Astrocyte of the hippocampus (primary cell): ENCODE measurements around the gene LARGE1.

ENCODE experiments used
- DNase-seq: peaks from one replicate; pipeline ENCODE4 v3.0.0; 2011; ENCODE audit warnings: low read depth, low spot score

LARGE1 gene

GRCh38 chr22:33564683-33565082 lies 355.6 kb downstream of the LARGE1 start:
- DNase-seq: no peak

GRCh38 chr22:33563220-33563964 lies 356.9 kb downstream of the LARGE1 start:
- DNase-seq: no peak

- DNase-seq: no peak
Observed at GRCh38 chr22:33562501-33562900, 357.8 kb downstream of the LARGE1 start.

GRCh38 chr22:33561149-33561807 lies 359.0 kb downstream of the LARGE1 start:
- DNase-seq: no peak

- no peak for DNase-seq
Observed at GRCh38 chr22:33557836-33558235, 362.4 kb downstream of the LARGE1 start.

- no peak for DNase-seq
Observed at GRCh38 chr22:33555814-33556522, 364.3 kb downstream of the LARGE1 start.

- no peak for DNase-seq
Observed at GRCh38 chr22:33553493-33553892, 366.8 kb downstream of the LARGE1 start.

- peak; percentile 24 for DNase-seq
Observed at GRCh38 chr22:33544707-33545106, 375.6 kb downstream of the LARGE1 start.

GRCh38 chr22:33542722-33543121 lies 377.6 kb downstream of the LARGE1 start:
- no peak for DNase-seq

- DNase-seq: no peak
Observed at GRCh38 chr22:33542153-33542552, 378.1 kb downstream of the LARGE1 start.

GRCh38 chr22:33539902-33540751 lies 380.1 kb downstream of the LARGE1 start:
- DNase-seq: peak; percentile 65

GRCh38 chr22:33539202-33539901 lies 380.9 kb downstream of the LARGE1 start:
- DNase-seq: no peak

GRCh38 chr22:33538277-33538885 lies 381.9 kb downstream of the LARGE1 start:
- DNase-seq: no peak

GRCh38 chr22:33537059-33537458 lies 383.2 kb downstream of the LARGE1 start:
- no peak for DNase-seq

- DNase-seq: no peak
Observed at GRCh38 chr22:33535937-33536875, 384.1 kb downstream of the LARGE1 start.

GRCh38 chr22:33529424-33530113 lies 390.7 kb downstream of the LARGE1 start:
- DNase-seq: peak; percentile 13

- DNase-seq: no peak
Observed at GRCh38 chr22:33528183-33528582, 392.1 kb downstream of the LARGE1 start.

GRCh38 chr22:33526434-33527107 lies 393.7 kb downstream of the LARGE1 start:
- no peak for DNase-seq
